GM18870 (cell line): ENCODE data around the gene LMO4.

Experiments
- ATAC-seq: cut with Tn5 transposase; IDR thresholded peaks from one replicate; pipeline ENCODE4 v1.9.1; 2021; ENCODE audit warnings: moderate library complexity; ENCODE audit not compliant: unreplicated experiment

Gene LMO4

DNA sequence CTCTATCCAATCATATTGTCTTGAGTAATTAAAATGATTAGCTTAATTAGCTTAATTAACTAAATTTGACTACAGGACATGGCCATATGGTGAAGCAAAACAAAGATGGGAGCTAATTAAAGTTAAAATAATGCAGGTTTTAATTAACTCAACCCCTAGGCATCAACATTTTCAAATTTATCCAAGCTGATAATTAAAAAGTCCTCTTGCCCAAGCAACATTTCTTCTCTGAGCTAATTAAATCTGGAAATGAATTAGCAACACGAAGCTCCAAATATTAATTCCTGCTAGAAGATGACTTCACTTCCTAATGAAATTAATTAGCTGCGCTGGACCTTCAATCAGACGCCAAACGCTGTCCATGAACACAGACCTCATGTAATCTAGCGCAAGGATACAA lies 27.9 kb downstream of the LMO4 start:
- no peak for ATAC-seq

DNA sequence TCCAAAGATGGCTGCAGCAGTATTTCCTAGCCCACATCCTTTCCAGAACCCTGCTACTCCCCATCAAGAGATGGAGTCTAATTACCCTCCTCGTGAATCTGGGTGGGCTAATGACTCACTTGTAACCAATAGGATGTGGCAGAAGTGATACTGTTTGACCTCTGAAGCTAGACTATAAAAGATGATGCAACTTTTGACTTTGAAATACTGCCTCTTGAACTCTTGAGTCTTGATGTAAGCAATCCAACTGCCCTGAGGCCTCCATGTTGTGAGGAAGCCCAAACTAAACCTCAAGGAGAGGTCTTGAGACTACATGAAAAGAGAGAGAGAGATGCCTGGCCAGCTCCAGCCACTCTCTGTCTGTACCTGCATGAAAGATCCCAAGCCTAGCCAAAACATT lies 29.5 kb downstream of the LMO4 start:
- no peak for ATAC-seq

DNA sequence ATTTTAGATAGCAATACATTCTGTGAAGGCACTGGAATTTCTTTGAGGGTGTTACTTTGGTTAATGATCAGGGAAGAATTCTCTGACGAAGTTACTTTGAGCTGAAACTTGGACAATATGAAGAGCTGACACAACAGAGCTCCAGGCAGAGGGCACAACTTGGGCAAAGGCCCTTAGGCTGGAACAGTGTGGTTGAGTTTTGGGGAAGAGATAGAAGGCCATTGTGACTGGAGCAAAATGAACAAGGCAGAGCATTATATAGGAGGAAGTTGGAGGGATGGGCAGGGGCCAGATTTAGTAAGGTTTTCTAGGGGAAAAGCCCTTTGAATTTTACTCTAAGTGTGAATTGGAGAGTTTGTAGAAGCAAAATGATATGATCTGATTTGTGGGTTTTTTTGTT lies 30.9 kb downstream of the LMO4 start:
- no peak for ATAC-seq

DNA sequence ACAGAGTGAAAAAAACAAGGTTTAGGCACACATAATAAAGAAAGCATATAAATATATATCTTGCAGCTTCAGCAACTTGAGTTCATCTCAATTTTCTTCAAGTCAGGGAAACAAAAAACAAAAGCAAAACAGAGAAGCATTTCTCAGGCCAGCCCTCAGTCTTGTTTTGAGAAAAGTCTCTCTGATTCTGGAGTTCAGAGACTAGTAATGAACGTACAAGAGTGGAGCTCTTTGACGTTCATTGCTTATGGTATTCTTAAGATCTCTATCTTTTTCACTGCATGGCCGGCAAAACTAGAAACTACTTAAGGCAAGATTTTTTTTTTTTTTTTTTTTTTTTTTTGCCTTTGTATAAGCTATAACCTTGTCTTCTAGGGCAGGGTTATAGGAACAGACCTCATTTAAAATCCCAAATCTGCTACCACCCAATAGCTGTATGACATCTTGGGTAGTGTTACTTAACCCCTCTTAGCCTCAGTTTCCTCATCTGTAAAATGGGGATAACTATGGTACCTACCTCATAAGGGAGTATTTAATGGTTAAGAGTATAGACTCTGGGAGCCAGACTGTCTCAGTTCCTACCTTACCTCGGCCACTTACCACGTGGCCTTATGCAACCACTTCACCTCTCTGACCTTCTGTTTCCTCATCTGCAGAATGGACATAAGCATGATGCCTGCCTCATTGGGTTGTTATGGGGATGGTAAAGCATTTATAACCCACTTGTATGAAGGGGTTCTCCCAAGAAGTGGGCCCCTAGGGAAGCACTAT lies 33.6 kb downstream of the LMO4 start:
- ATAC-seq, result no peak

DNA sequence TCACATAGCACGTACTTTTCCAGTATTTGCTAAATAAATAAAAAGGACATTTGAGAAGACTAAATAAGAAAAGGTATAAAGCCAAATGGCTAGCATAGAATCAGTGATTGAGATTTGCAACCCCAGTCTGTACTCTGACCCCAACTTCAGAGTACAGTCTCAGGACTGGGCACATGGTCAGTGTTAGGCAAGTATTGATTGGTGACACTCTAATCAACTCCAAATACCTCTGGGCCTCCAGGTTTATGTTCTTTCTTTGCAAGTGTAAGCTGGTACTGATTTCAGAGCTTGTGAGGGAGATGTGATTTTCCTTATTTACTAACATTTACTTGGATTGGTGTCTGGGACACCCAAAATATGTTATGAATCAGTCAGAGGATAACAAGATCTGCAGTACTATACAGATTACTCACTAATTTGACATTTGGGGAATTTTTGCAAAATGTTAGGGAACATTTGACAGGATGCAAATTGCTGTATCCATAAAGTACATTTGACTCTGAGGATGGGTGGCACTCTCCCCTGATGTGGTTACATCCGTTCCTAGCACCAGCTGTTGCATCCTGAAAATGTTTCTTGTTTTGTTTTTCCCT lies 34.2 kb downstream of the LMO4 start:
- ATAC-seq, result no peak

DNA sequence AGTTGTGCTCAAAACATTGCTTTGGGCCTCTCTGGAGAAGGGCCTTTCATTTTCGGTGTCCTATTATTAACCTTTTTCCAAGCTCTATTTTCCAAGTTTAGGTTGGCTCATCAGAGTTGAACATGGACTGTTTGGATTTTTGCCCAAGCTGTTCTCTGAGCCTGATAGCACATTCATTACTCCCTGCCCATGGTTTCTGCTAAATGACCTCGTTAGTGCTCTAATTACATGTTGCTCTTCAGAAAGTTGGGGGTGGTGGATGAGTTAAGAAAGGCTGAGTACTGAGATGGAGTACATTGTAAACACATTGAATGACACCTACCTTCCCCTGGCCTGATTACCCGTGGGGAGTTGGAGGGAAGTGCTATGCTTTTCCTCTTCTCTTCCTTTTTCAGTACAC lies 38.9 kb downstream of the LMO4 start:
- ATAC-seq, result no peak

DNA sequence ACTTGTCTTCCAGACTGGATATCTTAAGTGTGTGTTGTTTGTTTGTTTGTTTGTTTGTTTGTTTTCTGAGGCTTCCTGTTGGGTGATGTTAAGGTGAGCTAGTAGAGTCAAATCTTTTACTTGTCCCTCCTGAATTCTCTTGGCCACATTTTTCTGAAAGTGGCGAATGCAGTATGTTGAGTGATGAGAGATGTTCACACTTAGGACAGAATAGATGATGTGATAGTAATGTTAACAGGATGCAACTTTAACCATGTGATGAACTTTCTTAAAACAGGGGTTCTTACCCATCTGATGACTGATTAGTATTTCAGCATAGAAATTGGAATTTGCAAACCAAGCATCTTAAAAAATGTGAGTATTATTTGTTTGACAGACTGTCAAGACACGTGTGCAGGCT lies 40.2 kb downstream of the LMO4 start:
- no peak for ATAC-seq

DNA sequence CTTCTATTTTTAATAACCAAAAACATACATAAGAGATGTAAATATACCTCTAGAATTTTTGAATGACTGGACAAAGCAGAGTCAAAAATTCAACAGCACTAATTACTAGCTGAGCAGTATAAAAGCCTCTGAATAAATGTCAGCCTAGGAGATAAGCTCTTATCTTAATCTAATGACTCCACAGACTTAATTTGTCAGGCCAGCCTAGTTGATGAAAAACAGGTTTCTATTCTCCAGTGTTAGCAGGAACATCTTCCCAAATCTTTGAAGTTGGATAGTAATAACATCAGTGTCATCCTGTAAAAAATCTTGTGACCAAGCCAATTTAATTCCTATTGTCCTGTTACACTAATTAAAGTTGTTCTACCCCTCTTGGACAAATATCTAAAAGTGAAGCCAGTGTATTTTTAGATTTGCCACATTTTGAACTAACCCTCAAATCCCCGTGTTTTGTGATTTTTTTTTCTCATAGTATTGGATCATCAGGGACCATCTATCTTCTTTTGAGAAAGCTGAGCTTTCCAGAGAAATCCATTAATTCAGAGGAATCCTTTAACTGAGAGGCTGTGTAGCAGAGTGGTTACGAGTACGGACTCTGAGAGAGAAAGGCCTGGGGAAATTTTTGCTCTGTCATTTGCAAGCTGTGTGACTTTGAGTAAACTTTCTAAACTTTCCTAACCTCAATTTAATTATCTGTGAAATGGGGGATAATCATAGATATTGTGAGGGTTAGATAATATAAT lies 41.2 kb downstream of the LMO4 start:
- no peak for ATAC-seq

DNA sequence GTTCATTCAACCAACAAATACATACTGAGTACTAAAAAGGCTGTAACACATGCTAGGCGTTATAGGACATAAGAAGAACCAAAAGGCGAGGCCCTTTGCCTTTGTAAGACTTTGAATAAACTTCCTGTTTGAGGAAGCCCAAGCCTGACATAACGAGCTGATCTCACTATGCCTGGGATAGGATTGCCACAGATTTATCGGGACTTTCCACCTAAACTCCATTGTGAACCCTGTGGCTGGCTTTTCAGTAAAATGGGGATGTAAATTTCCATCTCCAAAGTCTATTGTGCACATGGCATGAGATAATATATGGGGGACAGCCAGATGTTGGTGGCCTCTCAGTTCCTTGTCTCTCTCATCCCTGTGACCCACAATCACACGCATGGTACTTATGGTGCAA lies 41.9 kb downstream of the LMO4 start:
- ATAC-seq, result no peak

DNA sequence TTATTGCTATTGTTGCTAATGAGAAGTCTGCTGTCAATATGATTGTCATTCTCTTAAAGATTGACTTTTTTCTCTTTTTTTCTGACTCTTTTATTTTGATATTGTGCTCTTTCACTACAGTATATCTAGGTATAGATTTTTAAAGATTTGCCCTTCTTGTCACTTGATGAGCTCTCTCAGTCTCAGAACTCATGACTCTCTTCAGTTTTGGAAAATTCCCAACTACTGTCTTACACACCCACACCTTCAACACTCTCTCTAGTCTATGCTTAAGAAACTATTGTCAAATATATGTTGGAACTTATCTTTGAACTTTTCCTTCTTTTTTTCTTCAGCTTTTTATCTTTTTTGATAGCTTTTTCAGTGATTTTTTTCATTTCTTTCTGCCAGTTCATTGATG lies 50.6 kb downstream of the LMO4 start:
- ATAC-seq, result no peak

DNA sequence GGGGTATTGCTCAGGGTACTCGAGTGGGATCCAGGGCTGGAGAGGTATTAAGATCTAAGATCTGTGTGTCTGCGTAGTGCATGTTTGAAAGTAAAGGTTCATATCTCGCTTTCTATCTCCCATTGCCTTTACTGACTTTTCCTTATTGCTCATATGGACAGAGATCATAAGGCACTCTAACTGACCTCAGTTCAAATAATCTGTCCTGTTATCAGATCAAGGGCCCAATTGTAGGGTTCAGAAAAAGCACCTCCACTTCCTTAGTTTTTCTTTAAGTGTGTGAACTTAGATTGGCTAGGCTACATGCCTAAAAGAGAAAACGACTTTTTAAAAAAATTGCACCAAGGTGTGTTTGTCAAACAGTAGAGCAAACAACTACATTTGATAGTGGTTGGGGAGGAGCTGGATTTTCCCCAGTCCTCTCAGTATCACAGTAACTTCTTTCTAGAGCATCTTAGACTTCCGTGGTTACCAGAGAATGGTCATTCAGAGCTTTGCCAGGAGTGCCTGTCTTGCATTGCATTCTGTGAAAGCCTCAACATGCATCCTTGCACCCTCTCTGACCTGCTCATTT lies 57.6 kb downstream of the LMO4 start:
- no peak for ATAC-seq

DNA sequence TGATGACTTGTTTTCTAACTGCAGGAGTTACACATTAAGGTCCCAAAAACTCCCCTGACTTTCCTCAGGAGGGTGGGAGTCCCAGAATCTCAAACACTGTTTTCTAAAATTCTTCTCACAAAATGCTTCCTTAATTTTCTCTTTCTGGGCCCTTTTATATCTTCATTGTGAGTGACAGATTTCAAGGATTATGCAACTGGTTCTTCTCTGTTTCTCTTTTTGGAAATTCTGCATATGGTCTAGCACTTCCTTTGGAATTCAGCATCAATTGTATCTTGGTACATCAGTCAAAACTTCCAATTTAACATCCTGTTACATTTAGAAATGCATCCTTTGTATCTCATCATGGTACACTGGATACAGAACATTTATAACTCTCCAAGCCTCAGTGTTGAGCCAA lies 59.7 kb downstream of the LMO4 start:
- no peak for ATAC-seq

DNA sequence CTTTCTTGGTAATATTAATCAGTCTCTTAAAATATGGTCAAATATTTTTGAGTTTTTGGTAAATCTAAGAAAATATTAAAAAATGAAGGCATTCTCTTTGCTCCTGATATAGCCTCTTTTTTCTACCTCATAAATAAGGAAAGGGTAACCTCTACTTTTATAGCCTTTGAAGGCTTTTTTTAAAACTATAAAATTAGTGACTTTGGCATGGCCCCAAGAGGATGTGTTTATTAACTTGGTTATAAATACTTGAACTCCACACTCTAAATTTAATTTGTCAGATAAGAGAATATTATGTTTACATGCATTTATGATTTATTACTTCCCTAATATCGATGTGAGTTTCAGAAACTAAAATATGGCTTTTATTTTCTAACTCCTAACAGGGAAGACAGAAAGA lies 60.3 kb downstream of the LMO4 start:
- ATAC-seq, result no peak

DNA sequence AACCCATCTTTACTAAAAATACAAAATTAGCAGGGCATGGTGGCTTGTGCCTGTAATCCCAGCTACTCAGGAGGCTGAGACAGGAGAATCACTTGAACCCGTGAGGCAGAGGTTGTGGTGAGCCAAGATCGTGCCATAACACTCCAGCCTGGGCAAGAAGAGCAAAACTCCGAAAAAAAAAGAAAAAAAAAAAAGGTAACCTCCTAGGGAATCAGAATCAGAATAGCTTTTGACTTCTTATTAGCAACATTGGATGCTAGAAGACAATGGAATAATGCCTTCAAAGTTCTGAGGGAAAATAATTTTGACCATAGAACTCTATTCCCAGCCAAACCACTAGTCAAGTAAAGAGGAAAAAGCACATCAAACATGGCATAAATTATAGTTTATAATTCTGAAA lies 60.9 kb downstream of the LMO4 start:
- no peak for ATAC-seq

DNA sequence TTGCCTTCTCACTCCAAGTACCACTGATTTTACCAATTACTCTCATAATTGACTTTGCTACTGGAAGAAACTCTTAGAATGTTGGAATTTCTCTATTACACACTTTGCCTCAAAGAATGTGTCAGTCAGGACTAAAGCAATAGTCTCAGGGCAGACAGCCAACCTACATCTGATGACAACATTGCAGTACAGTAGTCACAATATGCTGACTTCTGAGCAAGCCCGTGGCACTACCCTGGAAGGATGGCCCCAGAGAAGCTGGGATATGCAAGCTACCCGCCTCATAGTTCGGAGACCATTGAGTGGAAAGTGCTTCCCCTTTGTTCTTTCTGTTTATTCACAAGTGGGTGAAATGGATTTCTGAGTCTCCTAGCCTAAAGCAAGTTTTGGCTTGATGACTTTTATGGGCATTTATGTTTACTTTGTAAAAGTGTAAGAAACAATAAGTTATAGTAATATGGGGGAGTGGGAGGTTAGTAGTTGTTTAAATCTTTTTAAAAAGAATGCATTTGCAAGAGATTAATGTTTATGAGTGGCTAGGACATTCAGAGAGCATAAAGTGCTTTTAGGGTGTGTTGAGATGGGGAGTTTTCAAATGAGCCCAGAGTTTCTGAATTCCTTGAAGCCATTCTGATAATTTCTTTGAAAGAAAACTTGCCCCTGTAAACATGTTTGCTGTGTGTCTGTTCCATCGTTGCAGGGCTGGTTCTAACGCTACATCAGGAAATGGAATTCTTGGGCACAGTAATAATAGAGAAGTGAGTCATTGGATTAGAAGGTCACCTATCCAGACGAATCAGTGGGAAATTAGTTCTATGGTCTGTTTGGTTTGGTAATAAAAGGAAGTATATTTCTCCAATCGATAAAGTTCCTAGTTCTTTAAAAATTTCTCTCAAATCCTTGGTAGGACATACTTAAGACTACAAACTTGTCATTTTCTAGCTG lies 63.8 kb downstream of the LMO4 start:
- ATAC-seq, result no peak

DNA sequence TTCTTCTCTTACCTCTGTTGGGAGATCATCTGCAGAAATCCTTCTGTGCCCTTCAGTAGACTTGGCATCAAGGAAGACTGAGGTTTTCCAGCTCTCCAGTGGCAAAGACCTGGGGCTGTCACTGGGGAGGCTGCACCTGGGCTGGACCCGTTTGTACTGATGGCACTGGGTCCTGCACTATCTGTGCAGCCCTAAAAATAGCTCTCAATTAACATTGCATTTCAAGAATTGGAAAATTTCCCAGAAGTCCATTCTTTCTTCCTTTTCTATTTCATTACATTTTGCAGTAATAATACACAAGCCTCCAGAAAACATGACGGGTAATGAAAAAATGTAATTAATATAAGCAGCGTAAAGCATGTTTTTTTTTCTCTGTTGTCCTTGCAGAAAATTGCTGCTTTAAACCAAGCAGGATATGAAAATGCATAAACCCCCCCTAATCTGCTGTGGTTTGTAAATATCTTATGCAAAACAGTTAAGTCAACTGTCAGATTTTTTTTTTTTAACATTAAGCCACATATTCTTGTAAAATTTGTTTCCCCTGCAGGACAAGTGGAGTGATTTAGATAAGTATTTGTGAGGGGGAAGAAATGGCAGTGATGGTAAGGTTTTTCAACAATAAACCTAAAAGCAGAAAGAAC lies 64.9 kb downstream of the LMO4 start:
- ATAC-seq, result no peak

DNA sequence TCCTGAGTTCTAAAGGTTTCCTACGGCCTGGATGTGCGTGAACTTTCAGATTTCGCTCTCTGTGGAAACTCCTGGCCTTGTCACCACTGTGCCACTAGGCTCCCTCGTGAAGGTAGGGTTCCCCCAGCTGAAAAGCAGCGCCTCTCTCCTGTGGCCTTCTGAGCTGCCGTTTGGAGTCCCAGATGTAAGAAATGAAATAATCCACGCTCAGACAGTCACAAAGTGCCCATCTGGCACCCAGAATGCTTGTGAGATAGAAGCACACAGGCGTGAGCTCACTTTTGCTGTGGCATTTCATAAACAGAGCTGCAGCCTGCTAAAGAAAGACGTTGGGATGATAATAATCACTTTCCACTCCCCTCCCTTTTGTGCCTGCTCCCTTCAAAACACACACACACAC lies 65.8 kb downstream of the LMO4 start:
- no peak for ATAC-seq

DNA sequence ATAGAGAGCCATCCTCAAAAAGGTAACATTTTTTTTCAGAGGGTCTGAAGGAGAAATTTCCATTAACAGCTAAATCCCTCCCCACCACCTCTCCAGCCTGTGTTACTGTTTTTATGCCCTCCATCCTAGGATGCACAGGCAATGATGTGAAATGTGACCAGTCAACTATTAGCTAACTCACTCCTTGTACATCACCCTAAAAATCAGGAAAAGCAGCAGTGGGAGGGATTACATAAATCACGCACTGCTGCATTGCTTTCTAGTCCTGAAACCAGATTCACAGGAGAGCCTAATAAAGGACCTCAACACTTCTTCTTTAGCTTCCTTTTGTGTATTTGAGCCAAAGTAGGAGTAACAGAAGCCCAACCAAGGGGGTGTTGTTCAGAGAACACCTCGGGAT lies 66.3 kb downstream of the LMO4 start:
- no peak for ATAC-seq
